Endodermal cell (in vitro differentiated cells): Measurements from ENCODE around the gene EPHB3. TPM values are rescaled to one million over a fixed set of nuclear protein-coding genes. Genes with fewer than 3 reads are reported as not detected.
A peak's percentile ranks its signal among the peaks of the same experiment; 100 is the strongest.

Experiments used
- DNase-seq: peaks from one replicate; pipeline ENCODE4 v3.0.0-alpha.2; 2017
- H3K27ac ChIP-seq: 2 replicates; pipeline ENCODE4 v1.5.1; 2013; ENCODE audit warnings: mild to moderate bottlenecking, low read depth, low read length, moderate library complexity
- H3K27me3 ChIP-seq: 2 replicates; pipeline ENCODE4 v1.6.1; 2013; ENCODE audit warnings: mild to moderate bottlenecking, low read length, moderate library complexity; ENCODE audit not compliant: insufficient read depth, control insufficient read depth, poor library complexity, severe bottlenecking
- H3K36me3 ChIP-seq: 2 replicates; pipeline ENCODE4 v1.7.0; 2013; ENCODE audit warnings: mild to moderate bottlenecking, low read length, moderate library complexity; ENCODE audit not compliant: control insufficient read depth, insufficient read depth
- H3K4me1 ChIP-seq: one replicate; pipeline ENCODE4 v1.7.0; 2013; ENCODE audit warnings: low read length; ENCODE audit not compliant: control insufficient read depth, insufficient read depth
- H3K4me3 ChIP-seq: 2 replicates; pipeline ENCODE4 v1.5.1; 2013; ENCODE audit warnings: mild to moderate bottlenecking, low read length, moderate library complexity
- H3K9ac ChIP-seq: 2 replicates; pipeline ENCODE4 v1.6.1; 2013; ENCODE audit warnings: mild to moderate bottlenecking, low read length, moderate library complexity; ENCODE audit not compliant: poor library complexity, severe bottlenecking; ENCODE audit errors: extremely low read depth
- H3K9me3 ChIP-seq: 2 replicates; pipeline ENCODE4 v1.6.1; 2013; ENCODE audit warnings: mild to moderate bottlenecking, low read length, moderate library complexity; ENCODE audit not compliant: control insufficient read depth
- H3K27ac Mint-ChIP-seq: 2 replicates; pipeline ENCODE4 v1.8.0; 2020; ENCODE audit warnings: mixed read lengths
- H3K27me3 Mint-ChIP-seq: 2 replicates; pipeline ENCODE4 v1.8.0; 2021; ENCODE audit warnings: mild to moderate bottlenecking, mixed read lengths; ENCODE audit not compliant: insufficient read depth
- H3K36me3 Mint-ChIP-seq: 2 replicates; pipeline ENCODE4 v1.8.0; 2020; ENCODE audit warnings: low read depth, mixed read lengths
- H3K4me1 Mint-ChIP-seq: 2 replicates; pipeline ENCODE4 v1.8.0; 2020; ENCODE audit warnings: mixed read lengths
- H3K4me3 Mint-ChIP-seq: 2 replicates; pipeline ENCODE4 v1.8.0; 2020; ENCODE audit warnings: mild to moderate bottlenecking, moderate library complexity, mixed read lengths
- H3K9me3 Mint-ChIP-seq: 2 replicates; pipeline ENCODE4 v1.8.0; 2020; ENCODE audit warnings: mild to moderate bottlenecking, mixed read lengths
- CTCF ChIP-seq: fragments of 200-600 bp; sonication (generic); conservative IDR thresholded peaks from 2 replicates; pipeline ENCODE4 v1.5.0; 2021; ENCODE audit warnings: antibody characterized with exemption, mild to moderate bottlenecking
- WGBS, 2 experiments: methylation state at CpG; one replicate each; pipeline versions ENCODE4 v1.1.5 to v1.1.7; 2013; ENCODE audit warnings: missing lambda C conversion rate in 2 of 2, mixed read lengths in 1 of 2; ENCODE audit not compliant: insufficient coverage in 1 of 2, insufficient read length in 1 of 2; 5-methylcytosine and 5-hydroxymethylcytosine counted together
- total RNA-seq, 2 donors: library from RNA; stranded (reverse); fragmentation: NEBNext Ultra II Directional in 1 of 2; extraction: Animal tissue kit (Norgen Biotek cat#: 25700) in 1 of 2; gene quantifications; 2 replicates in 1 of 2; 3 replicates in 1 of 2; pipeline ENCODE4 v1.2.1, GENCODE V29; 2021

The EPHB3 gene
- total RNA-seq, 2 donors from 2014 or later: 32.7 to 36.9 TPM

- WGBS, 2 experiments: 75 to 83% methylated on average over 7 of the region's 7 CpGs
- Histone ChIP-seq H3K36me3 (no peaks in the 10 kb centered on the region), H3K9ac (no peak overlapping the region), H3K4me1 (no peaks in the 10 kb centered on the region), H3K9me3 (no peaks in the 10 kb centered on the region), H3K27ac (no peak overlapping the region), H3K4me3 (no peak overlapping the region), H3K27me3 (peaks cover 5% of the 10 kb centered on the region)
- DNase-seq: peak; percentile 31
- peaks cover 29% of the 10 kb centered on the region for H3K27me3 Mint-ChIP-seq
- no peaks in the 10 kb centered on the region for H3K36me3 Mint-ChIP-seq
- H3K4me1 Mint-ChIP-seq: peaks cover 2% of the 10 kb centered on the region
- H3K9me3 Mint-ChIP-seq: no peaks in the 10 kb centered on the region
- TF ChIP-seq CTCF: no peak
- no peak overlapping the region for H3K27ac Mint-ChIP-seq
- no peak overlapping the region for H3K4me3 Mint-ChIP-seq
These were observed 15.3 kb upstream of the EPHB3 start for GRCh38 chr3:184546252-184546651.

DNA sequence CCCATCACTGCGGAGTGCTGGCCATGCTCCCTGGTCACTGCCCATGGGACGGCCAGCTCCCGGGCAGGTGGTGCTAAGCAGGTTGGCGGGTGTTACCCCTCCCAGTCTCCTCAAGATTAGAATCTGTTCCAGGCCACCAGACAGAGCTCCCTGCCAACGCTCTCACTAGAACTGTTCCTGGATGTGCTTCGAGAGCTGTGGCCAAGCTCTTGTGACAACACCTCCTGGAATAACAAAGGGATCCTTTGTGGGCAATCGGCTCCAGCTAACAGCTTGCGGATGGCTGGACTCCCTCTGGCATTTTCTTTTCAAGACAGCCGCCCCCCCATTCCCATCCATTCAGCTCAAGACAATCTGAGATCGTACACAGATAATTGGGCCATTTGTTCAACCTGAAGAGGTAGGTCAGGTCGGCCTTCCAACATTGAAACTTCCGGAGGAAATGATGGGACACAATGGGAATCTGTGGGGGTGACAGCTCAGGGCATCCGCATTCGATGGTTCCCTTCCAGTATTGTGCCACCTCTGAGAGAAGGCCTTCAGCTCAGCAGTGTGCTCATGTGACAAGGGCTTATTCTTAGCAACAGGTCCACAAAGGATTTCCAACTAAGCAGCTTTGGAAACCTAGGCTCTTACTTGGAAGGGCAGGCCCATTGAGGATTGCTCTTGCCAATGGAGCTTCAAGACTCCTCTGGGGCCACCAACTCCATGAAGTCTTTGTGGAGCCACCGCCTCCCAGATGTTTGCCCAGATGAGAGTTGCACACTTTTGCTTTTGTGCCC is 11.6 kb upstream of the EPHB3 start:
- H3K9ac ChIP-seq: no peak overlapping the region
- no peaks in the 10 kb centered on the region for H3K4me1 ChIP-seq
- Mint-ChIP-seq H3K36me3 (no peaks in the 10 kb centered on the region), H3K9me3 (no peaks in the 10 kb centered on the region), H3K27me3 (peaks cover 29% of the 10 kb centered on the region), H3K4me1 (no peaks in the 10 kb centered on the region), H3K27ac (no peak overlapping the region), H3K4me3 (no peak overlapping the region)
- H3K27me3 ChIP-seq: no peaks in the 10 kb centered on the region
- H3K36me3 ChIP-seq: no peaks in the 10 kb centered on the region
- no peak overlapping the region for H3K27ac ChIP-seq
- TF ChIP-seq CTCF: no peak
- no peak for DNase-seq
- no peak overlapping the region for H3K4me3 ChIP-seq
- WGBS, 2 experiments: 84 to 92% methylated on average over 14 to 15 of the region's 15 CpGs
- H3K9me3 ChIP-seq: no peaks in the 10 kb centered on the region

DNA sequence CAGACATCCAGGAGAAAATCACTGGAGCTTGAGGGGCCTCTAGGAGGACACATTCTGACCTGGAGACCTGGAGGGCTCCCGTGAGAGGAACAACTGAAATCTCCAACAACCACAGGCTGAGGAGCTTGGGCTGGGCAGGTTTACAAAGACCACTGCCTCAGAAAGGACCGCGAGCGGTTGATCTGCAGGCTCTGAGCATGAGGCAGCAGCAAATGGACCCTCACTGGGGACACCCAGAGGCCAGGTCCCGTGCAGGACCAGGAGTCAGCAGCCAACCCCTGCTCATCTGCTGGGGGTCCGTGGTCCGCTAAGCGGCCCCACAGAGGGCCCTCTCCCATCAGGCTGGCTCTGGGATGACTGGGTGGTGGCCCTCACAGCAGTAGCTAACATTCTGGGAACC is 10.5 kb upstream of the EPHB3 start:
- no peak overlapping the region for H3K4me3 Mint-ChIP-seq
- H3K27me3 ChIP-seq: peaks cover 4% of the 10 kb centered on the region
- H3K4me3 ChIP-seq: no peak overlapping the region
- H3K4me1 ChIP-seq: no peaks in the 10 kb centered on the region
- H3K27me3 Mint-ChIP-seq: peaks cover 24% of the 10 kb centered on the region
- H3K4me1 Mint-ChIP-seq: no peaks in the 10 kb centered on the region
- no peaks in the 10 kb centered on the region for H3K9me3 Mint-ChIP-seq
- H3K36me3 ChIP-seq: no peaks in the 10 kb centered on the region
- H3K27ac Mint-ChIP-seq: no peak overlapping the region
- DNase-seq: no peak
- no peak overlapping the region for H3K27ac ChIP-seq
- TF ChIP-seq CTCF: no peak
- H3K9ac ChIP-seq: no peak overlapping the region
- WGBS, 2 experiments: 83 to 91% methylated on average over 5 to 8 of the region's 8 CpGs
- no peaks in the 10 kb centered on the region for H3K36me3 Mint-ChIP-seq
- no peaks in the 10 kb centered on the region for H3K9me3 ChIP-seq
